Sigmoid colon (tissue), 7 donors: ENCODE measurements around the gene UMODL1. TPM values are rescaled to one million over a fixed set of nuclear protein-coding genes. Genes with fewer than 3 reads are reported as not detected.

Experiments
- DNase-seq: peaks from one replicate; pipeline ENCODE4 v3.0.0-alpha.2; 2019
- H3K27ac ChIP-seq, 4 donors: fragments of 200-600 bp; sonication (generic); one replicate each; pipeline ENCODE4 v1.5.1; 2016 to 2019; ENCODE audit warnings: mild to moderate bottlenecking in 1 of 4
- H3K27me3 ChIP-seq, 3 donors: fragments of 200-600 bp; sonication (generic); one replicate each; pipeline ENCODE4 v1.5.1; 2019; ENCODE audit warnings: mild to moderate bottlenecking in 1 of 3
- H3K36me3 ChIP-seq, 4 donors: fragments of 200-600 bp; sonication (generic); one replicate each; pipeline ENCODE4 v1.5.1; 2016 to 2019
- H3K4me1 ChIP-seq, 4 donors: fragments of 200-600 bp; sonication (generic); one replicate each; pipeline ENCODE4 v1.5.1; 2017 to 2019
- H3K4me3 ChIP-seq, 4 donors: fragments of 200-600 bp; sonication (generic); one replicate each; pipeline ENCODE4 v1.5.1; 2017 to 2019; ENCODE audit warnings: mild to moderate bottlenecking in 2 of 4, moderate library complexity in 1 of 4
- H3K9me3 ChIP-seq, 4 donors: fragments of 200-600 bp in 3 of 4; sonication (generic) in 3 of 4; one replicate each; pipeline versions ENCODE4 v1.5.1 to v1.6.1; 2013 to 2019
- CTCF ChIP-seq, 4 experiments: fragments of 450-650 bp in 3 of 4; fragments of 200-600 bp in 1 of 4; IDR thresholded peaks; one replicate each; pipeline ENCODE4 v1.5.1; 2016 to 2019; ENCODE audit warnings: antibody characterized with exemption in 4 of 4, mild to moderate bottlenecking in 3 of 4, moderate library complexity in 2 of 4
- EP300 ChIP-seq, 4 donors: sonication (generic); formaldehyde crosslinking; IDR thresholded peaks; one replicate each; pipeline ENCODE4 v1.6.1; 2017; ENCODE audit warnings: antibody characterized with exemption in 4 of 4
- POLR2A ChIP-seq, 2 donors: fragments of 450-650 bp; IDR thresholded peaks; one replicate each; pipeline ENCODE4 v1.6.1; 2016; ENCODE audit warnings: antibody characterized with exemption in 2 of 2, mild to moderate bottlenecking in 2 of 2, moderate library complexity in 2 of 2
- POLR2AphosphoS5 ChIP-seq, 4 donors: sonication (generic); formaldehyde crosslinking; IDR thresholded peaks; one replicate each; pipeline ENCODE4 v1.6.1; 2017; ENCODE audit warnings: antibody characterized with exemption in 4 of 4
- WGBS, 2 donors: extraction: QIAGEN DNeasy Blood & Tissue Kit; methylation state at CpG; one replicate each; pipeline ENCODE4 v1.1.7; 2013; 5-methylcytosine and 5-hydroxymethylcytosine counted together
- intact Hi-C: fragments of 100-400 bp; cut with DNase I; formaldehyde crosslinking; loops from one replicate; pipeline ENCODE4 v1.15.1; 2023
- polyA plus RNA-seq, 3 donors: library from polyadenylated mRNA; stranded (reverse); fragments of 200-250 nt; gene quantifications; one replicate each; pipeline ENCODE4 v1.2.3, GENCODE V29; 2013
- total RNA-seq, 4 donors: library from RNA; depleted of rRNA; stranded (reverse); fragments of >200 nt; gene quantifications; one replicate each; pipeline ENCODE4 v1.1.0, GENCODE V29; 2016
- donor health status: healthy with polysubstance abuse.
- donor health status: Bipolar disorder and iron deficiency.
- donor health status: healthy.

UMODL1 gene
- total and polyA plus RNA-seq, 7 donors: 0.13 to 0.23 TPM; not detected in 5

GRCh38 chr21:42135386-42136052 is 64.4 kb downstream of the UMODL1 start:
- Histone ChIP-seq H3K36me3 (no peaks in the 10 kb centered on the region), H3K27me3 (no peaks in the 10 kb centered on the region), H3K27ac (no peak overlapping the region), H3K4me3 (no peak overlapping the region), H3K4me1 (no peaks in the 10 kb centered on the region), H3K9me3 (no peaks in the 10 kb centered on the region)
- 84 to 88% methylated on average over 14 of the region's 14 CpGs for WGBS, 2 donors
- DNase-seq: no peak
- no peak for TF ChIP-seq POLR2A (IDR thresholded peaks at IDR 0.05)
- no peak for TF ChIP-seq POLR2AphosphoS5 (IDR thresholded peaks at IDR 0.05)
- no peak for TF ChIP-seq CTCF (IDR thresholded peaks at IDR 0.05)
- no peak for TF ChIP-seq EP300 (IDR thresholded peaks at IDR 0.05)
- intact Hi-C loops: no loop called here

DNA sequence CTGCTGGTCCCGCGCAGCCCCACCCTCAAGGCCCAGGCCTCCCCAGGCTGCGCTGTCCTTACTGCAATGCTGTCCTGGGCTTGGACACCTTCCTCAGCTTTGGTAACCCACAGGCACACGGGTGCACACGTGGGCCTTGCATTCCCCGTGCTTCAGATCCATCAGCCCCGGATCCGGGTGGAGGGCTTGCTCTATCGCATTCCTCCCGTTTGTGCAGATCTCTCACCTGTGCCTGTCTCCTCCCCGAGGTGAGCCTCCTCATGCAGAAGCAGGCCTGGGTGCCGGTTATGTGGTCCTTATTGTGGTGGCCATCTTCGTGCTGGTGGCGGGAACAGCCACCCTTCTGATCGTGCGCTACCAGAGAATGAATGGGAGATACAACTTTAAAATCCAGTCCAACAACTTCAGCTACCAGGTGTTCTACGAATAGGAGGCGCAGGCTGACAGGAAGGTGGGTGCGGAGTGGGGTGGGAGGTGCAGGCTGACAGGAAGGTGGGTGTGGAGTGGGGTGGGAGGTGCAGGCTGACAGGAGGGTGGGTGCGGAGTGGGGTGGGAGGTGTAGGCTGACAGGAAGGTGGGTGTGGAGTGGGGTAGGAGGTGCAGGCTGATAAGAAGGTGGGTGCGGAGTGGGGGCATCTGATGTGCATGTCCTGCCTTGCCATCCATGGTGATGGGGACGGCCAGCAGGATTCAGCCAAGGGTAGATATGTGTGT is 66.2 kb downstream of the UMODL1 start:
- 81 to 89% methylated on average over 22 of the region's 22 CpGs for WGBS, 2 donors
- no peaks in the 10 kb centered on the region for H3K36me3 ChIP-seq
- no peak for TF ChIP-seq CTCF (IDR thresholded peaks at IDR 0.05)
- TF ChIP-seq POLR2AphosphoS5 (IDR thresholded peaks at IDR 0.05): no peak
- TF ChIP-seq EP300 (IDR thresholded peaks at IDR 0.05): no peak
- no peak for TF ChIP-seq POLR2A (IDR thresholded peaks at IDR 0.05)
- H3K27ac ChIP-seq: no peak overlapping the region
- H3K27me3 ChIP-seq: peaks cover 0 to 5% (median 0%) of the 10 kb centered on the region in 3 donors
- no peak for DNase-seq
- no peak overlapping the region for H3K4me3 ChIP-seq
- intact Hi-C loops: no loop called here
- no peaks in the 10 kb centered on the region for H3K9me3 ChIP-seq
- no peaks in the 10 kb centered on the region for H3K4me1 ChIP-seq

GRCh38 chr21:42140196-42140934 is 69.2 kb downstream of the UMODL1 start:
- no peak for DNase-seq
- no peak for TF ChIP-seq EP300 (IDR thresholded peaks at IDR 0.05)
- no peak for TF ChIP-seq CTCF (IDR thresholded peaks at IDR 0.05)
- no peak for TF ChIP-seq POLR2AphosphoS5 (IDR thresholded peaks at IDR 0.05)
- TF ChIP-seq POLR2A (IDR thresholded peaks at IDR 0.05): no peak
- no peaks in the 10 kb centered on the region for H3K4me1 ChIP-seq
- H3K36me3 ChIP-seq: no peaks in the 10 kb centered on the region
- intact Hi-C loops: loop anchor here (10.0 kb wide), 3 partner anchors 74 to 384 kb away; partner anchors contain the start of gene ABCG1
- no peak overlapping the region for H3K4me3 ChIP-seq
- H3K27ac ChIP-seq: no peak overlapping the region
- peaks cover 0 to 5% (median 0%) of the 10 kb centered on the region in 3 donors for H3K27me3 ChIP-seq
- 74 to 77% methylated on average over 11 of the region's 11 CpGs for WGBS, 2 donors
- no peaks in the 10 kb centered on the region for H3K9me3 ChIP-seq

DNA sequence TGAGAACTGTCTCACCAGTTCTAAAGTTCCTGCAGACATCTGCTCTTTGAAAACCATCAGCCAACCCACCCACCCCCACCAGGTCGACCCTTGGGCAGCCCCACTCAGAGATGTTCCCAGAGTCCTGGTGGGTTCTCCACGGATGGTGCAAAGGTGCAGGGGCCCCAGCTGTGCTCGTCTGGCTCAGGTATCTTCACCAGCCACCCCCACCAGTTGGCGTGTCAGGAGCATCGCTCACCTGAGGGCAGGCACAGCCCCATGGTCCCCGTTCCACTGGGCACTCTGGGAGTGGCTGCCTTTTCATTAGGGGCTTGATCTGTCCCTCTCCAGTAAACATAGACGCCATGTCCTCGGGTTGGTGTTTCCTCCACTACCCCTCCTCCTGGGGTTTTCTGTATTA is 70.5 kb downstream of the UMODL1 start:
- no peak for DNase-seq
- peaks cover 0 to 4% (median 2%) of the 10 kb centered on the region in 4 donors for H3K4me1 ChIP-seq
- intact Hi-C loops: loop anchor here (10.0 kb wide), 3 partner anchors 73 to 383 kb away; partner anchors contain the start of gene ABCG1
- H3K36me3 ChIP-seq: no peaks in the 10 kb centered on the region
- 85% methylated on average over 8 of the region's 8 CpGs for WGBS, 2 donors
- H3K9me3 ChIP-seq: no peaks in the 10 kb centered on the region
- H3K27me3 ChIP-seq: peaks cover 0 to 5% (median 0%) of the 10 kb centered on the region in 3 donors
- no peak overlapping the region for H3K27ac ChIP-seq
- no peak overlapping the region for H3K4me3 ChIP-seq
- TF ChIP-seq POLR2AphosphoS5 (IDR thresholded peaks at IDR 0.05) (no peak), EP300 (IDR thresholded peaks at IDR 0.05) (no peak), POLR2A (IDR thresholded peaks at IDR 0.05) (no peak), CTCF (IDR thresholded peaks at IDR 0.05) (no peak)
